Measurements from ENCODE around the gene TWNK. TPM values are rescaled to one million over a fixed set of nuclear protein-coding genes. Genes with fewer than 3 reads are reported as not detected.

TWNK gene
- total and polyA plus RNA-seq, 2 experiments from 2014 or later: 12.2 to 29.4 TPM

- peak overlapping the region; percentile 69 for H3K4me3 Mint-ChIP-seq
- Histone ChIP-seq H3K27me3 (ENCODE audit: insufficient read depth) (peaks cover 61% of the 10 kb centered on the region), H3K79me2 (replicated peaks; ENCODE audit: insufficient read depth) (no peaks in the 10 kb centered on the region), H3K27ac (ENCODE audit: low read depth) (no peak overlapping the region), H4K20me1 (replicated peaks; ENCODE audit: insufficient read depth) (no peaks in the 10 kb centered on the region), H2AFZ (peak overlapping the region; percentile 95), H3K4me2 (peak overlapping the region; percentile 83), H3K9me2 (ENCODE audit: insufficient read depth) (no peaks in the 10 kb centered on the region), H3K4me1 (ENCODE audit: insufficient read depth) (peaks cover 12% of the 10 kb centered on the region; the same call in 1 of the 2 replicates), H3K4me3 (peak overlapping the region; percentile 66), H3K36me3 (ENCODE audit: insufficient read depth) (no peaks in the 10 kb centered on the region), H3F3A (replicated peaks; ENCODE audit: low read depth) (no peaks in the 10 kb centered on the region)
- DNase-seq (ENCODE audit: low spot score) (peak; percentile 92), ATAC-seq (peak; percentile 88)
- H3K27me3 Mint-ChIP-seq (ENCODE audit: insufficient read depth, low read depth, poor library complexity): peaks cover 57% of the 10 kb centered on the region
- H3K27ac Mint-ChIP-seq: no peak overlapping the region
- no peaks in the 10 kb centered on the region; the same call in 2 of the 3 replicates for H3K9me3 Mint-ChIP-seq
- peaks cover 8% of the 10 kb centered on the region for H3K4me1 Mint-ChIP-seq
- TF ChIP-seq ZNF462 (CRISPR knock-in tag; IDR thresholded peaks at IDR 0.05) (no peak), EZH2 (IDR thresholded peaks at IDR 0.05; ENCODE audit: low read depth, unreplicated experiment) (peak; percentile 66), CTCF (conservative IDR thresholded peaks at IDR 0.05; ENCODE audit: low read depth in 2 of 2) (peak; percentile 67 to 92), ZNF114 (CRISPR knock-in tag; IDR thresholded peaks at IDR 0.05) (no peak), ZNF331 (CRISPR knock-in tag; IDR thresholded peaks at IDR 0.05; ENCODE audit: low read depth) (no peak)
- TF ChIP-seq, protein P1, sequence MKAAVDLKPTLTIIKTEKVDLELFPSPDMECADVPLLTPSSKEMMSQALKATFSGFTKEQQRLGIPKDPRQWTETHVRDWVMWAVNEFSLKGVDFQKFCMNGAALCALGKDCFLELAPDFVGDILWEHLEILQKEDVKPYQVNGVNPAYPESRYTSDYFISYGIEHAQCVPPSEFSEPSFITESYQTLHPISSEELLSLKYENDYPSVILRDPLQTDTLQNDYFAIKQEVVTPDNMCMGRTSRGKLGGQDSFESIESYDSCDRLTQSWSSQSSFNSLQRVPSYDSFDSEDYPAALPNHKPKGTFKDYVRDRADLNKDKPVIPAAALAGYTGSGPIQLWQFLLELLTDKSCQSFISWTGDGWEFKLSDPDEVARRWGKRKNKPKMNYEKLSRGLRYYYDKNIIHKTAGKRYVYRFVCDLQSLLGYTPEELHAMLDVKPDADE (IDR thresholded peaks at IDR 0.05): no peak
- no peaks in the 10 kb centered on the region; the same call in 2 of the 3 replicates for H3K36me3 Mint-ChIP-seq (ENCODE audit: low read depth)
Measured at GRCh38 chr10:101018600-101019439, 31.5 kb downstream of the TWNK start.

Data from GM23338 (cell line).